Osteocyte (in vitro differentiated cells): ENCODE results near the gene CRYBG3. TPM values are rescaled to one million over a fixed set of nuclear protein-coding genes. Genes with fewer than 3 reads are reported as not detected.
"Not testable (repeated sequence)": the region's sequence is repeated elsewhere in the genome, so short reads cannot be mapped to it uniquely, and the experiment has no call there.

Source experiments
- DNase-seq: peaks from one replicate; pipeline ENCODE4 v3.0.0; 2021; ENCODE audit warnings: mixed read lengths; ENCODE audit not compliant: unreplicated experiment; ENCODE audit errors: extremely low spot score
- H3K27ac Mint-ChIP-seq: one replicate; pipeline ENCODE4 v1.8.0; 2021; ENCODE audit warnings: mild to moderate bottlenecking, mixed read lengths; ENCODE audit not compliant: unreplicated experiment
- H3K27me3 Mint-ChIP-seq: one replicate; pipeline ENCODE4 v1.8.0; 2021; ENCODE audit warnings: mixed read lengths; ENCODE audit not compliant: unreplicated experiment
- H3K36me3 Mint-ChIP-seq: one replicate; pipeline ENCODE4 v1.8.0; 2021; ENCODE audit warnings: mixed read lengths; ENCODE audit not compliant: unreplicated experiment
- H3K4me1 Mint-ChIP-seq: one replicate; pipeline ENCODE4 v1.8.0; 2021; ENCODE audit warnings: mixed read lengths; ENCODE audit not compliant: unreplicated experiment
- H3K4me3 Mint-ChIP-seq: one replicate; pipeline ENCODE4 v1.8.0; 2021; ENCODE audit warnings: mild to moderate bottlenecking, moderate library complexity, mixed read lengths; ENCODE audit not compliant: unreplicated experiment
- H3K9me3 Mint-ChIP-seq: one replicate; pipeline ENCODE4 v1.8.0; 2021; ENCODE audit warnings: mixed read lengths; ENCODE audit not compliant: unreplicated experiment
- total RNA-seq: library from RNA; stranded (reverse); gene quantifications from 2 replicates; pipeline ENCODE4 v1.2.1, GENCODE V29; 2021
- TF ChIP-seq, protein P1 (sequence below): fragments of 200-600 bp; sonication (generic); IDR thresholded peaks from 2 replicates; pipeline ENCODE4 v1.5.0; 2021; ENCODE audit warnings: antibody characterized with exemption, mild to moderate bottlenecking, moderate library complexity

The CRYBG3 gene
- total RNA-seq, 1 donor from 2014 or later, result 13.5 TPM

DNA sequence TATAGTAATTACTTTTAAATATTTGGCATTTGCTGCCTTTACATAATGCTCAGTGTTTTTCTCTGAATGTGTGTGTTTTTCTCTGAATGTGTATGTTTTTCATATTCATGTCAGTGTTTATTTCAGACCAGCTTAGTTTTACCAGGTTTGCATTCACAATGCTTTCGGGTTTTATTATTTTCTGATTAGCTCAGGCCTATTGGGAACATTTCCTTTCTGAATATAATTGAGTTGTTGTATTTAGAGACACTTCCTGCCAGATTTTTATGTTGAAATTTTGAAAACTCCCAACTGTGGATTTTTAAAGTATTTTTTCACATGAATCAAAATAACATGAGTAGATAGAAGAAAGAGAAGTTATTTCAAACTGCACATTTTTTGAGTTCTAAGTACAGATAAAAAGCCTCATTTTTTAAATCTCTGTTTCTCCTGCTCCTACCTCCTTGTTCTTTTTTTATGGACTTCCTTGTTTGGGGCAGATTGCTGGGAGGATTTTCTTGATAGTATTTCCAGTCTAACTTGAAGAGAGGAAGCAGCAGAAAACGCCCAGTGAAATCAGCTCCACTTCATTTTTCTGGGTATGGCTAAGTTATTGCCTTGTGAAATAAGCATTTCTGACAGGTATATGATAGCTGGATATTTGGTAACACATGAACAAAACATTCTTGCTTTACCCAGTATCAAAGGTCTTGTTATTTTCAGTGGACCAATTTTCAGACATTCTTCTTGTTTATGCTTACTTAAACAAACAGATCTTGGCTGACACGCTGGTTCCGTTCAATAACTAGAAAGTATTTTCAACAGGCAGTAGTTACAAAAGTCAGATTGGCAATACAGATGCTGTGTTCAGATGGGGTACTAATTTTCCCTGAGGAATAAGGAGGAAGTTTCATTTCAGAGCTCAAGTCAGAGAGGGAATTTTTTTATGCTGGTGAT is 79.8 kb downstream of the CRYBG3 start:
- H3K4me3 Mint-ChIP-seq, result no peak overlapping the region

DNA sequence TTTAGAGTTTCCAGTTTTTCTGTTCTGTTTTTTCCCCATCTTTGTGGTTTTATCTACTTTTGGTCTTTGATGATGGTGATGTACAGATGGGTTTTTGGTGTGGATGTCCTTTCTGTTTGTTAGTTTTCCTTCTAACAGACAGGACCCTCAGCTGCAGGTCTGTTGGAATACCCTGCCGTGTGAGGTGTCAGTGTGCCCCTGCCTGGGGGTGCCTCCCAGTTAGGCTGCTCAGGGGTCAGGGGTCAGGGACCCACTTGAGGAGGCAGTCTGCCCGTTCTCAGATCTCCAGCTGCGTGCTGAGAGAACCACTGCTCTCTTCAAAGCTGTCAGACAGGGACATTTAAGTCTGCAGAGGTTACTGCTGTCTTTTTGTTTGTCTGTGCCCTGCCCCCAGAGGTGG is 88.0 kb downstream of the CRYBG3 start:
- H3K36me3 Mint-ChIP-seq, result peaks cover 17% of the 10 kb centered on the region
- H3K4me1 Mint-ChIP-seq, H3K27me3 Mint-ChIP-seq, H3K4me3 Mint-ChIP-seq, DNase-seq, H3K27ac Mint-ChIP-seq, H3K9me3 Mint-ChIP-seq: not testable (repeated sequence)

More for the DNA sequence above, 79.8 kb downstream of the CRYBG3 start:
- Mint-ChIP-seq H3K36me3 (peaks cover 11% of the 10 kb centered on the region), H3K4me1 (peaks cover 11% of the 10 kb centered on the region), H3K27ac (peak overlapping the region; percentile 54), H3K9me3 (no peaks in the 10 kb centered on the region), H3K27me3 (no peaks in the 10 kb centered on the region)
- TF ChIP-seq, protein P1, sequence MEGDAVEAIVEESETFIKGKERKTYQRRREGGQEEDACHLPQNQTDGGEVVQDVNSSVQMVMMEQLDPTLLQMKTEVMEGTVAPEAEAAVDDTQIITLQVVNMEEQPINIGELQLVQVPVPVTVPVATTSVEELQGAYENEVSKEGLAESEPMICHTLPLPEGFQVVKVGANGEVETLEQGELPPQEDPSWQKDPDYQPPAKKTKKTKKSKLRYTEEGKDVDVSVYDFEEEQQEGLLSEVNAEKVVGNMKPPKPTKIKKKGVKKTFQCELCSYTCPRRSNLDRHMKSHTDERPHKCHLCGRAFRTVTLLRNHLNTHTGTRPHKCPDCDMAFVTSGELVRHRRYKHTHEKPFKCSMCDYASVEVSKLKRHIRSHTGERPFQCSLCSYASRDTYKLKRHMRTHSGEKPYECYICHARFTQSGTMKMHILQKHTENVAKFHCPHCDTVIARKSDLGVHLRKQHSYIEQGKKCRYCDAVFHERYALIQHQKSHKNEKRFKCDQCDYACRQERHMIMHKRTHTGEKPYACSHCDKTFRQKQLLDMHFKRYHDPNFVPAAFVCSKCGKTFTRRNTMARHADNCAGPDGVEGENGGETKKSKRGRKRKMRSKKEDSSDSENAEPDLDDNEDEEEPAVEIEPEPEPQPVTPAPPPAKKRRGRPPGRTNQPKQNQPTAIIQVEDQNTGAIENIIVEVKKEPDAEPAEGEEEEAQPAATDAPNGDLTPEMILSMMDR, result no peak
- no peak for DNase-seq

DNA sequence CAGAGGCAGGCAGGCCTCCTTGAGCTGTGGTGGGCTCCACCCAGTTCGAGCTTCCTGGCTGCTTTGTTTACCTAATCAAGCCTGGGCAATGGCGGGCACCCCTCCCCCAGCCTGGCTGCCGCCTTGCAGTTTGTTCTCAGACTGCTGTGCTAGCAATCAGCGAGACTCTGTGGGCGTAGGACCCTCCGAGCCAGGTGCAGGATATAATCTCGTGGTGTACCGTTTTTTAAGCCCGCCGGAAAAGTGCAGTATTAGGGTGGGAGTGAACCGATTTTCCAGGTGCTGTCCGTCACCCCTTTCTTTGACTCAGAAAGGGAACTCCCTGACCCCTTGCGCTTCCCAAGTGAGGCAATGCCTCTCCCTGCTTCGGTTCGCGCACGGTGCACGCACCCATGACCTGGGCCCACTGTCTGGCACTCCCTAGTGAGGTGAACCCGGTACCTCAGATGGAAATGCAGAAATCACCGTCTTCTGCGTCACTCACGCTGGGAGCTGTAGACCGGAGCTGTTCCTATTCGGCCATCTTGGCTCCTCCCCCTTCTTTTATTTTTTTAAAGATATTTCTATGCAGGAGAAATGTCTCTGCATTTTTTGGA is 88.5 kb downstream of the CRYBG3 start:
- not testable (repeated sequence) for H3K4me3 Mint-ChIP-seq, H3K27ac Mint-ChIP-seq, DNase-seq, H3K27me3 Mint-ChIP-seq, H3K9me3 Mint-ChIP-seq, H3K4me1 Mint-ChIP-seq
- H3K36me3 Mint-ChIP-seq, result peaks cover 17% of the 10 kb centered on the region

DNA sequence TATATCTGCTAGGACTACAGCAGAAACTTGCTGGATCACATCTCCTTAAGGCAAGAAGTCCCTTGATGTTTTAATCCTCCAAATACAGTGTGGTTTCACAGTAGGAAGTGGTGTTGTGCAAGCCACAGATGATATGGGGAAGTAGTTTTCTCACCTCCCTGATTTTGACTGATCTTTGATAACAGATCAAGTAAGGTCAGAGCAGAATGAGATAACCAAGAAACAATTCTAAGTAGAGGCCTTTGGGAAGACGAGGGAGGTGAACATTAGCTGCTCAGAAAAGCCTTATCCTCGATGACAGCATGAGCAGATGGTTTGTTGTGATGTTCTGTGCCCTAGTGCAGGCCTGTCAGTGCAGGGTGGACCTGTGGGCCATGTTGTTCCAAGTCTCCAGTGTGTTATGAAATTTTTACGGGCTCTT is 89.1 kb downstream of the CRYBG3 start:
- Mint-ChIP-seq H3K27ac (no peak overlapping the region), H3K4me3 (no peak overlapping the region)

DNA sequence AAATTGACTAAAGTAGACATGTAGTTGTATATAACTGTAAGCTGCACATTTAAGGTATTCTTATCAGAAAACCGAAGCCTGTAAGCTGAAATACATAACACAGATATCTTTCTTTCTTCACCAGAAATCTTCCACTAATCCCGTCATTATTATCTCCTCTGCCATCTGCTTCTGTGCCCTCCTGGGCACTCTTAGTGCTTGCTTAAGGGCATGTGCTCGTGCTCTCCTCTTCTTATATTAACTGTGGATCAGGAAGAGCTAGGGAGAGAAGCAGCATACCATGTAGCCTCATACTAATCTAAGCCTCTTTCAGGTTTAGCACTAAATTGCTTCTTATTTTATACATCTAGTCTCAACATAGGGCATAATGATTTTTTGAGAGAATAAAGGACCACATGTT is 89.6 kb downstream of the CRYBG3 start:
- no peaks in the 10 kb centered on the region for H3K27me3 Mint-ChIP-seq
- H3K4me3 Mint-ChIP-seq, result no peak overlapping the region
- no peaks in the 10 kb centered on the region for H3K9me3 Mint-ChIP-seq
- DNase-seq, result no peak
- TF ChIP-seq, protein P1, result no peak
- H3K36me3 Mint-ChIP-seq, result peaks cover 22% of the 10 kb centered on the region
- H3K27ac Mint-ChIP-seq, result no peak overlapping the region
- peaks cover 5% of the 10 kb centered on the region for H3K4me1 Mint-ChIP-seq

More for the DNA sequence above, 89.1 kb downstream of the CRYBG3 start:
- Mint-ChIP-seq H3K4me1 (peaks cover 5% of the 10 kb centered on the region), H3K27me3 (no peaks in the 10 kb centered on the region), H3K9me3 (no peaks in the 10 kb centered on the region), H3K36me3 (peaks cover 19% of the 10 kb centered on the region)
- DNase-seq, result no peak
- TF ChIP-seq, protein P1, result no peak

DNA sequence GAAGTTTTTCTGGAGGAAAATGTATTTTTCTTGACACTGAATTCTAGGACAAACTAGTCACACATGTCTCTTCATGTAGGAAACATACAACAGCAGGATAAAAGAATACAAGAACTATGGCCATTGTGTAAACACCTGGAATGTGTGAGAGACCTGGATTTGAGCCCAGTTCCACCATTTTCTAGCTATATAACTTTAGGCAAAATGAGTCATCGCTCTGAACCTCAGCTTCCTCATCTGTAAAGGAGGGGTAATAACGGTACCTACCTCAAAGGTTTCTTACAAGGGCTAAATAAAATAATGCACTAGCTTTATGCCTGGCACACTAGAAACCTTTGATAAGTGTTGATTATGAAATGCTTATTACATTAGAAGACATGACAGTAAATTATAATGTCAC is 92.6 kb downstream of the CRYBG3 start:
- no peak for DNase-seq
- Mint-ChIP-seq H3K4me3 (no peak overlapping the region), H3K27ac (no peak overlapping the region), H3K4me1 (peaks cover 5% of the 10 kb centered on the region), H3K27me3 (no peaks in the 10 kb centered on the region), H3K9me3 (no peaks in the 10 kb centered on the region), H3K36me3 (peaks cover 31% of the 10 kb centered on the region)
- TF ChIP-seq, protein P1, result no peak
